Esophagus muscularis mucosa (tissue), 4 donors: ENCODE measurements around the gene SYPL2. TPM values are rescaled to one million over a fixed set of nuclear protein-coding genes. Genes with fewer than 3 reads are reported as not detected.

Experiments used
- DNase-seq: peaks from one replicate; pipeline ENCODE4 v3.0.0-alpha.2; 2017; ENCODE audit errors: extremely low spot score
- H3K27ac ChIP-seq, 4 donors: fragments of 200-600 bp; sonication (generic); replicated peaks in 1 of 4; 1 replicate in 3 of 4; 2 replicates in 1 of 4; pipeline ENCODE4 v1.5.1; 2016 to 2019; ENCODE audit warnings: mild to moderate bottlenecking in 1 of 4
- H3K27me3 ChIP-seq, 4 donors: fragments of 200-600 bp; sonication (generic); one replicate each; pipeline versions ENCODE4 v1.5.1 to v1.6.0; 2016 to 2019
- H3K36me3 ChIP-seq, 4 donors: fragments of 200-600 bp; sonication (generic); one replicate each; pipeline ENCODE4 v1.5.1; 2016 to 2019
- H3K4me1 ChIP-seq, 4 donors: fragments of 200-600 bp; sonication (generic); one replicate each; pipeline ENCODE4 v1.5.1; 2016 to 2019
- H3K4me3 ChIP-seq, 4 donors: fragments of 200-600 bp; sonication (generic); 1 replicate in 2 of 4; 2 replicates in 2 of 4; pipeline ENCODE4 v1.5.1; 2016 to 2019; ENCODE audit warnings: mild to moderate bottlenecking in 4 of 4, moderate library complexity in 1 of 4
- H3K9me3 ChIP-seq, 4 donors: fragments of 200-600 bp; sonication (generic); 1 replicate in 3 of 4; 2 replicates in 1 of 4; pipeline ENCODE4 v1.5.1; 2016 to 2019
- EP300 ChIP-seq: sonication (generic); formaldehyde crosslinking; IDR thresholded peaks from one replicate; pipeline ENCODE4 v1.6.1; 2017; ENCODE audit warnings: antibody characterized with exemption
- POLR2A ChIP-seq: fragments of 450-650 bp; IDR thresholded peaks from one replicate; pipeline ENCODE4 v1.6.1; 2017; ENCODE audit warnings: antibody characterized with exemption, moderate library complexity, mild to moderate bottlenecking, low read depth
- POLR2AphosphoS5 ChIP-seq, 2 donors: sonication (generic); formaldehyde crosslinking; IDR thresholded peaks; one replicate each; pipeline ENCODE4 v1.6.1; 2017; ENCODE audit warnings: antibody characterized with exemption in 2 of 2
- WGBS: methylation state at CpG from one replicate; pipeline ENCODE4 v1.1.5; 2018; 5-methylcytosine and 5-hydroxymethylcytosine counted together
- intact Hi-C: fragments of 100-400 bp; cut with DNase I; formaldehyde crosslinking; loops from one replicate; pipeline ENCODE4 v1.15.1; 2023
- total RNA-seq, 4 donors: library from RNA; depleted of rRNA; stranded (reverse); fragments of >200 nt; gene quantifications; one replicate each; pipeline versions ENCODE4 v1.1.0 to v1.2.1, GENCODE V29; 2016
- TF ChIP-seq, protein P1 (sequence below), 3 experiments: fragments of 200-600 bp in 2 of 3; fragments of 450-650 bp in 1 of 3; sonication (generic) in 2 of 3; IDR thresholded peaks; one replicate each; pipeline ENCODE4 v1.5.1; 2017 to 2019; ENCODE audit warnings: antibody characterized with exemption in 3 of 3, mild to moderate bottlenecking in 2 of 3, moderate library complexity in 1 of 3

Gene SYPL2
- total RNA-seq, 4 donors from 2014 or later, result 2.7 to 8.0 (median 4.6) TPM

DNA sequence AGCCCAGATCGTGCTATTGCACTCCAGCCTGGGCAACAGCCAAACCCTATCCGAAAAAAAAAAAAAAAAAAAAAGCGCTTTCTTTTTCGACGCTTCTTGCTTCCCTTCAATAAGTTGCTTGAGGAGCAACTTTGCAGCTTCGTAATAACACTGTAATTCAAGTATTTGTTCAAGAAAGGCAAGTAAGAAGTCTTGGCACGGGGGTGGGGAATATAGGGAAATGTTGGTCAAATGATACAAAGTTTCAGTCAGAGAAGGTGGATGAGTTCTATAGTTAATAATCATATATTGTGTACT lies 39.2 kb upstream of the SYPL2 start:
- 4% methylated on average over 7 of the region's 7 CpGs for WGBS
- TF ChIP-seq POLR2AphosphoS5 (IDR thresholded peaks at IDR 0.05), result no peak
- TF ChIP-seq, protein P1, sequence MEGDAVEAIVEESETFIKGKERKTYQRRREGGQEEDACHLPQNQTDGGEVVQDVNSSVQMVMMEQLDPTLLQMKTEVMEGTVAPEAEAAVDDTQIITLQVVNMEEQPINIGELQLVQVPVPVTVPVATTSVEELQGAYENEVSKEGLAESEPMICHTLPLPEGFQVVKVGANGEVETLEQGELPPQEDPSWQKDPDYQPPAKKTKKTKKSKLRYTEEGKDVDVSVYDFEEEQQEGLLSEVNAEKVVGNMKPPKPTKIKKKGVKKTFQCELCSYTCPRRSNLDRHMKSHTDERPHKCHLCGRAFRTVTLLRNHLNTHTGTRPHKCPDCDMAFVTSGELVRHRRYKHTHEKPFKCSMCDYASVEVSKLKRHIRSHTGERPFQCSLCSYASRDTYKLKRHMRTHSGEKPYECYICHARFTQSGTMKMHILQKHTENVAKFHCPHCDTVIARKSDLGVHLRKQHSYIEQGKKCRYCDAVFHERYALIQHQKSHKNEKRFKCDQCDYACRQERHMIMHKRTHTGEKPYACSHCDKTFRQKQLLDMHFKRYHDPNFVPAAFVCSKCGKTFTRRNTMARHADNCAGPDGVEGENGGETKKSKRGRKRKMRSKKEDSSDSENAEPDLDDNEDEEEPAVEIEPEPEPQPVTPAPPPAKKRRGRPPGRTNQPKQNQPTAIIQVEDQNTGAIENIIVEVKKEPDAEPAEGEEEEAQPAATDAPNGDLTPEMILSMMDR (IDR thresholded peaks at IDR 0.05), result no peak
- TF ChIP-seq POLR2A, result no peak
- TF ChIP-seq EP300, result no peak
- Histone ChIP-seq H3K4me1 (peaks cover 31 to 51% (median 47%) of the 10 kb centered on the region in 4 donors), H3K36me3 (no peaks in the 10 kb centered on the region), H3K4me3 (peak overlapping the region; percentile 80 to 95 (median 90)), H3K27ac (peak overlapping the region; percentile 84 to 94 (median 90)), H3K27me3 (no peaks in the 10 kb centered on the region), H3K9me3 (no peaks in the 10 kb centered on the region)
- no peak for DNase-seq
- intact Hi-C loops, result loop anchor here (5.0 kb wide), 3 partner anchors 40 to 105 kb away; partner anchors contain the start of genes ATXN7L2 and SYPL2

DNA sequence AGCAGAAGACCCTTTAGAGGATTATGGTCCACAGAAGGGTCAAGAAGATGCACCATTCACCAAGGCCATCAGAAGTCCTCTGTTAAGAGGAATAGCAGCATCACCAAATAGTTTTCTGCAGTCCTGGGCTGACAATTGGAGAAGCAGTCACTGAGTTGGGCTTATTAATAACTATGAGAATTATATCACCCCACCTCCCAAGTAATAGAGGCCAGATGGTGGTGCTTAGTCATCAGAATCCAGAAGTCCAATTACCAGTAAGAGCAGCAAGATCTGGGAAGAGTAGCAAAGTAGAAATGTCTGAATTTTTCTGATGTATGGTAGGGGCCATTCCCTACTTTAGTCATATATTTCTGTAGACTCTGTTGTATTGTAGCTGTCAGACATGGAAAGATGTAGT lies 34.0 kb upstream of the SYPL2 start:
- TF ChIP-seq POLR2A (no peak), EP300 (no peak), POLR2AphosphoS5 (IDR thresholded peaks at IDR 0.05) (no peak)
- TF ChIP-seq, protein P1 (IDR thresholded peaks at IDR 0.05), result no peak
- Histone ChIP-seq H3K27me3 (no peaks in the 10 kb centered on the region), H3K9me3 (no peaks in the 10 kb centered on the region), H3K4me3 (no peak overlapping the region), H3K27ac (no peak overlapping the region), H3K36me3 (no peaks in the 10 kb centered on the region), H3K4me1 (peaks cover 9 to 21% (median 12%) of the 10 kb centered on the region in 4 donors)
- intact Hi-C loops, result no loop called here
- DNase-seq, result no peak

DNA sequence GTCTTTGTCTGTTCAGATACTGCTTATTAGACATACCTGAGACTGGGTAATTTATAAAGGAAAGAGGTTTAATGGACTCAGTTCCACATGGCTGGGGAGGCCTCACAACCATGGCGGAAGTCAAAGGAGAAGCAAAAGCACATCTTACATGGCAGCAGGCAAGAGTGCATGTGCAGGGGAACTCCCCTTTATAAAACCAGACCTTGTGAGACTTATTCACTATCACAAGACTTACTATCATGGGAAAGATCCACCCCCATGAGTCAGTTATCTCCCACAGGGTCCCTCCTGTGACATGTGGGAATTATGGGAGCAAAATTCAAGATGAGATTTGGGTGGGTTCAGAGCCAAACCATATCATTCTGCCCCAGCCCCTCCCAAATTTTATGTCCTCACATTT lies 33.0 kb upstream of the SYPL2 start:
- no peak for DNase-seq
- intact Hi-C loops, result no loop called here
- Histone ChIP-seq H3K36me3 (no peaks in the 10 kb centered on the region), H3K9me3 (no peaks in the 10 kb centered on the region), H3K4me3 (no peak overlapping the region), H3K27ac (no peak overlapping the region), H3K27me3 (no peaks in the 10 kb centered on the region), H3K4me1 (peaks cover 0 to 14% (median 3%) of the 10 kb centered on the region in 4 donors)
- TF ChIP-seq, protein P1 (IDR thresholded peaks at IDR 0.05), result no peak
- TF ChIP-seq EP300 (no peak), POLR2A (no peak), POLR2AphosphoS5 (IDR thresholded peaks at IDR 0.05) (no peak)
- WGBS, result 100% methylated on average over 1 of the region's 1 CpG

DNA sequence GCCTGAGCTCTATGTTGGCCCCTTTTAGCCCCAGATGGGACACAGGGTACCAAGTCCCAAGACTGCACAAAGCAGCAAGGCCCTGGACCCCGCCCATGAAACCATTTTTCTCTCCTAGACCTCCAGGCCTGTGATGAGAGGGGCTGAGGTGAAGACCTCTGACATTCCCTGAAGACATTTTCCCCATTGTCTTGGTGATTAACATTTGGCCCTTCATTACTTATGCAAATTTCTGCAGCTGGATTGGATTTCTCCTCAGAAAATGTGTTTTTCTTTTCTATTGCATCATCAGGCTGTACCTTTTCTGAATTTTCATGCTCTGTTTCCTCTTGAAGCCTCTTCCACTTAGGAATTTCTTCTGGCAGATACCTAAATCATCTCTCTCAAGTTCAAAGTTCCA lies 31.9 kb upstream of the SYPL2 start:
- intact Hi-C loops, result no loop called here
- no peaks in the 10 kb centered on the region for H3K27me3 ChIP-seq
- 88% methylated on average over 1 of the region's 1 CpG for WGBS
- DNase-seq, result no peak
- H3K36me3 ChIP-seq, result no peaks in the 10 kb centered on the region
- H3K4me1 ChIP-seq, result peaks cover 0 to 13% (median 4%) of the 10 kb centered on the region in 4 donors
- TF ChIP-seq EP300 (no peak), POLR2AphosphoS5 (IDR thresholded peaks at IDR 0.05) (no peak), POLR2A (no peak)
- TF ChIP-seq, protein P1 (IDR thresholded peaks at IDR 0.05), result no peak
- H3K27ac ChIP-seq, result no peak overlapping the region
- no peaks in the 10 kb centered on the region for H3K9me3 ChIP-seq
- no peak overlapping the region for H3K4me3 ChIP-seq

DNA sequence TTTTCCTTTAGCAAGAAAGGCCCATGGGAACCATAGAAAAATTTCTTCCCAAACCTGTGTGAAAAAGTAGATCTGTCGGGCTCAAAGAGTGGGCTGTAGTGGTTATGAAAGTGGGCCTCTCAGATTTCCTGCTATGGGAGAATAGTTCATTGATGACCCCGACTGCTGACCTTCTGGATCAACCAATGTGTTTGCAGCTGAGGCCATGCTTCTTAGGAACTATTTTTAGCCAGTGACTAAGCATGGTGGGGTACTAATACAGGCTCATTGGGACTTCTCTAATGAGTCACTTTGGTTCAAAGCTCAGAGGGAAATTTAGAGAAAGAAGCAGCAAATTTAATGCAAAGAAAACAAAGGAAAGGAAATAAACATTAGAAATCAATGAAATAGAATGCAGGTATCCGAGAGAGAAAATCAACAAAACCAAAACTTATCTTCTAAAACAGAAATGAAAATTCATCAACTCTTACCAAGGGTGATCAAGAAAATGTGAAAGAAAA lies 27.5 kb upstream of the SYPL2 start:
- intact Hi-C loops, result no loop called here
- Histone ChIP-seq H3K27me3 (peaks cover 0 to 16% (median 3%) of the 10 kb centered on the region in 4 donors), H3K4me3 (no peak overlapping the region), H3K36me3 (no peaks in the 10 kb centered on the region), H3K9me3 (no peaks in the 10 kb centered on the region), H3K4me1 (peaks cover 0 to 4% (median 0%) of the 10 kb centered on the region in 4 donors), H3K27ac (no peak overlapping the region)
- no peak for DNase-seq
- WGBS, result 72% methylated on average over 3 of the region's 3 CpGs
- no peak for TF ChIP-seq POLR2AphosphoS5 (IDR thresholded peaks at IDR 0.05)
- TF ChIP-seq, protein P1 (IDR thresholded peaks at IDR 0.05), result no peak
- no peak for TF ChIP-seq POLR2A
- no peak for TF ChIP-seq EP300
